Measurements from ENCODE around the gene RGS4.

RGS4 gene

DNA sequence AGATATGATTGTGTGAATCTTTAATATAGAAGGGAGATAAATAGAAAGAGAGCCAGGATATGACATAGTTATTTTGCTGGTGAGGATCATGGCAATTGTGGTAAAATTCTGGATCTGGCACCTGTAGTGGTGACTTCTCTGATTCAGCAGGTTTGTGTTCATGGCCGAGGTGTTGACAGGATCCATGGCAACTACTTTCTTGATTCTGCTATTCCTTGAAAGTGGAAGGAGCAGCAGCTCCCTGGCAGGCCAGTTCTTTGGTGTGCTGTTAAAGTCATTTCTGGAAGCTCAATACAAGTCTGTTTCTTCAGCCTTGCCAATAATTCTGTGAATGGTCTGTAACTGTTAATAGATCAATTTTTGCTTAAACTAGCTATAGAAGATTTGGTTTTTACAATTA lies 33.4 kb downstream of the RGS4 start:
- no peak for DNase-seq (ENCODE audit: low spot score)

DNA sequence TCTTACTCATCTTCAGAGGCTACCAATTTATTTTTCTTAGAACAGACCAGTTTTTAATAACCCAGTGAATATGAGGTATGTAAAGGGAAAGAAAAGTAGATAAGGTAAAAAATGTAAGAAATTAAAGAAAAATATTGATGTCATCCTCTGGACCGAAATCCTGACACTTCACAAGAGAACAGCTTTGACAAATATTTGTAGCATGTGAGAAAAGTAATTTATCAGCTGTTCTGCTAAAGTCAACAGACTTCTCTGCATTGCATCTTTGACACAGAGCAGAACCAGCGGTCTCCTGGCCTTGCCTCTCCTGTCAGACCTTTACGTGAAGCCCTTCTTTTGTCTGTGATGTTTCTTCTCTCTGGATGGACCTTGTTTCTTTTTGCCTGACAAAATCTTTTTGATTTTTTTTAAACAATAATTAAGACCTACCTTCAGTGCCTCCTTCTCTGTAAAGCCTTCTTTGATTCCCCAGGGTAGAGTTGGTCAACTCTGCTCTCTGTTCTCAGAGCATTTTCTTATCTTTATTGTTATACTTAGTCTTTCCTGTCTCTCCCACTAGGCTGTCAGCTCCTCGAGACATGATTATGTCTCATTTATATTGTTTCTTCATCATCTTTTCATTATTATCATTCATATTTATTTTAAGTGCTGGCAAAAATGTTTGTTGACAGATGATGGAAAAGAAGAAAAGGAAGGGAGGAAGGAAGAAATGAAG lies 35.4 kb downstream of the RGS4 start:
- no peak for DNase-seq (ENCODE audit: low spot score)

DNA sequence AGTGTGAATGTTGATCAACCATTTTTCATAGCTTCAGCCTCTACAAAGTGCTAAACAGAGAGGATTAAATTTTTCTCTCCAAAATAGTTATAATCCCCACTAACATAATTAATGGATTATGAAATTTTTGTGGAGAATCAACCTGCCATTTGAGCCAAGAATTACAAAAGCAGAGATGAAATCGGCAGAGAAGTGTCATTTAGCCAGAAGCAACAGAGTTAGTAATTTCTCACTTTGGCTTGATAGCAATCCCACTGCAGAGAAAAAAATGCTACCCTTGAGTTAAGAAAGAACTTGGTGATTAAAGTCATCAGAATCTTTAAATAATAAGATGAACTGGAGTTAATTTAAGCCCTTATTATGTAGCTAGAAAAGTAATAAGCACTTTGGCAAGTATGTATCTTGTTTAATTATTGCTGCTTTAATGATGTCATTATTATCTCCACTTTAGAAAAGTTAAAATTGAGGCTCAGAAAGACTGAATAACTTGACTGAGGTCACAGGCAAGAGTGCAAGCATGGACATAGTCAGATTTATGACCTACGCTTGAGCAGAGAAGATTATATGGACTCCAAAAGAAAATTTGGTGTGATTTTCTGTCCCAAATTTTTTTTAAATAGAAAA lies 37.3 kb downstream of the RGS4 start:
- no peak for DNase-seq (ENCODE audit: low spot score)

DNA sequence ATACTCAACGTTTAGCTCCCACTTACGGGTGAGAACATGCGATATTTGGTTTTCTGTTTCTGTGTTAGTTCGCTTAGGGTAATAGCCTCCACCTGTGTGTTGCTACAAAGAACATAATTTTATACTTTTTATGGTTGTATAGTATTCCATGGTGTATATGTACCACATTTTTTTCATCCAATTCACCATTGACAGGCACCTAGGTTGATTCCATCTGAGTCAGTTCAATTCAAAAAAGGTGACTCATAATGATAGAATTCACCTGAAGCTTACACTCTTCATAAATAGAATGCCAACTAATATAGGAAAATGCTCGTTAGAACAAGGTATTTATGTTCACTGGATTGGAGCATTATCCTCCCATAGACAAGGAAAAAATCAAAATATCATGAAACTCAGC lies 38.5 kb downstream of the RGS4 start:
- DNase-seq (ENCODE audit: low spot score): no peak

GRCh38 chr1:163115887-163116286 lies 46.7 kb downstream of the RGS4 start:
- DNase-seq (ENCODE audit: low spot score): no peak

DNA sequence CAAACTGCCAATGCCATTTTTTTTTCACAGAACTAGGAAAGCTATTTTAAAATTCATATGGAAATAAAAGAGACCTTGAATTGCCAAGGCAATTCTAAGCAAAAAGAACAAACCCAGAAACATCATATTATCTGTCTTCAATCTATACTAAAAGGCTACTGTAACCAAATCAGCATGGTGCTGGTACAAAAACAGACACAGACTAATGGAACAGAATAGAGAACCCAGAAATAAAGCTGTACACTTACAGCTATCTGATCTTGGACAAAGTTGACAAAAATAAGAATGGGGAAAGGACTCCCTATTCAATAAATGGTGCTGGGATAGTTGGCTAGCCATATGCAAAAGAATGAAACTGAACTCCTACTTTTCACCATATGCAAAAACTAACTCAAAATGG lies 50.5 kb downstream of the RGS4 start:
- no peak for DNase-seq (ENCODE audit: low spot score)

DNA sequence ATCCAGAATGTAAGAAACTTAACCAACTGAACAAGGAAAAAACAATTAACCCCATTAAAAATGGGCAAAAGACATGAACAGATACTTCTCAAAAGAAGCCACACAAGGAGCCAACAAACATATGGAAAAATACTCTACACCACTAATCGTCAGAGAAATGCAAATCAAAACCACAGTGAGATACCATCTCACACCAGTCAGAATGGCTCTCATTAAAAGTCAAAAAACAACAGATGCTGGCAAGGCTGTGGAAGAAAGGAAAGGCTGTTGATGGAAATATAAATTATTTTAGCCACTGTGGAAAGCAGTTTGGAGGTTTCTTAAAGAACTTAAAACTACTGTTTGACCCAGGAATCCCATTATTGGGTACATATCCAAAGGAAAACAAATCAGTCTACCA lies 51.2 kb downstream of the RGS4 start:
- no peak for DNase-seq (ENCODE audit: low spot score)

DNA sequence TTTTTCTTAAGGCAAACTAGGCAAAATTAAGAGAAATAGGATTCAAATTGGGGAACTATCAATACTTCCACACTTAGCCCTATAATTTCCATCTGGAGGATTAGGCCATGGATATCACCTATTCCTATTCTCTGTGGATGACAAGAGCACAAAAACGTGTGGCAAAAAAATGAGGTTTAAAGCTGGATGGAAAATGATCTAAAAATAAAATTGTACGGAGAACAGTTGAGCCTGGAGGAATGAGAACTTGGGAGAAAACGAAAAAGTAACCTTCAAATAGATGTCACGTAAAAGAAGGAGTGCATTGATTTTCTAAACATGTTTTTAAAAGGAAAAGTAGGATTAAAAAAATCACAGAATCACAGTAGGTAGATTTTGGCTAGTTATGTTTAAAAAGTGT lies 55.7 kb downstream of the RGS4 start:
- DNase-seq (ENCODE audit: low spot score): no peak
